Activated CD8-positive, alpha-beta memory T cell treated with anti-CD3 and anti-CD28 coated beads, Interleukin-2, amount 10 ng/mL, durations not matched to agents 7 days and 5 days (primary cell): ENCODE measurements around the gene NAA10. TPM values are rescaled to one million over a fixed set of nuclear protein-coding genes. Genes with fewer than 3 reads are reported as not detected.

ENCODE experiments used
- microRNA-seq: library from miRNA; unstranded; fragments of <30 nt; microRNA quantifications from one replicate; pipeline ENCODE4 v1.2.0, GENCODE V29; 2022
- total RNA-seq, 2 experiments: library from RNA; stranded (reverse); gene quantifications; one replicate each; pipeline ENCODE4 v1.2.3, GENCODE V29; 2021

Gene NAA10
- total RNA-seq, 2 experiments from 2014 or later, result 92.8 to 115 TPM

Small RNAs within 50 kb of the gene (microRNA-seq; reads per million reads assigned to microRNA genes)
- gene MIR3202-1 (not detected), gene MIR3202-2 (not detected)

Other genes with a start within 250 kb of the NAA10 start
- gene SLC6A8, start 247.1 kb downstream of the NAA10 start, total RNA-seq, result 1 to 10 TPM in 1 of 2 experiments, under 1 TPM in 1; 0.93 to 1.1 TPM
- gene BCAP31, start 210.7 kb downstream of the NAA10 start, total RNA-seq, result 100 to 1,000 TPM; 137 to 148 TPM
- gene ABCD1, start 210.2 kb downstream of the NAA10 start, total RNA-seq, result 10 to 100 TPM; 10.7 to 18.3 TPM
- under 1 TPM; 0.42 to 0.50 TPM for gene PLXNB3, start 170.8 kb downstream of the NAA10 start, total RNA-seq
- not detected for gene SRPK3, start 154.0 kb downstream of the NAA10 start, total RNA-seq
- gene IDH3G, start 140.7 kb downstream of the NAA10 start, total RNA-seq, result 10 to 100 TPM; 69.4 to 72.0 TPM
- gene SSR4, start 140.4 kb downstream of the NAA10 start, total RNA-seq, result 100 to 1,000 TPM; 190 to 191 TPM
- under 1 TPM; 0.07 to 0.12 TPM for gene PDZD4, start 104.5 kb downstream of the NAA10 start, total RNA-seq
- gene L1CAM, start 48.9 kb downstream of the NAA10 start, total RNA-seq, result 1 to 10 TPM; 3.6 to 4.9 TPM
- not detected for gene AVPR2, start 30.4 kb downstream of the NAA10 start, total RNA-seq
- 100 to 1,000 TPM; 188 to 300 TPM for gene ARHGAP4, start 8.8 kb downstream of the NAA10 start, total RNA-seq
- 1 to 10 TPM; 6.8 to 7.5 TPM for gene RENBP, start 9.6 kb upstream of the NAA10 start, total RNA-seq
- 100 to 1,000 TPM; 136 to 138 TPM for gene HCFC1, start 36.8 kb upstream of the NAA10 start, total RNA-seq
- gene TMEM187, start 37.7 kb upstream of the NAA10 start, total RNA-seq, result 10 to 100 TPM in 1 of 2 experiments, 1 to 10 TPM in 1; 8.6 to 10.7 TPM
- gene IRAK1, start 84.9 kb upstream of the NAA10 start, total RNA-seq, result 100 to 1,000 TPM; 127 to 148 TPM
- 10 to 100 TPM; 81.1 to 84.5 TPM for gene MECP2, start 162.7 kb upstream of the NAA10 start, total RNA-seq
- not detected for gene OPN1LW, start 209.2 kb upstream of the NAA10 start, total RNA-seq
- not detected for gene OPN1MW, start 247.6 kb upstream of the NAA10 start, total RNA-seq